Measurements from ENCODE around the gene LYSMD3.

GRCh38 chr5:90475436-90475980 is 53.9 kb downstream of the LYSMD3 start:
- TF ChIP-seq CTCF (IDR thresholded peaks at IDR 0.05) = no peak
- TF ChIP-seq ZFX (IDR thresholded peaks at IDR 0.05; ENCODE audit: borderline replicate concordance) = no peak
